Loucy (cell line): ENCODE data around the gene KCNK7.

Experiments
- H2AFZ ChIP-seq: fragments of 200-600 bp; sonication (generic); 2 replicates; pipeline ENCODE4 v1.6.0; 2016; ENCODE audit warnings: antibody characterized with exemption, mild to moderate bottlenecking, low read length, moderate library complexity
- H3F3A ChIP-seq: fragments of 200-600 bp; 2 replicates; pipeline ENCODE4 v1.6.0; 2016; ENCODE audit warnings: antibody characterized with exemption, low read depth, mild to moderate bottlenecking
- H3K27me3 ChIP-seq: fragments of 200-600 bp; sonication (generic); 2 replicates; pipeline ENCODE4 v1.6.1; 2014; ENCODE audit warnings: low read length, mild to moderate bottlenecking; ENCODE audit not compliant: insufficient read depth, poor library complexity, severe bottlenecking
- H3K36me3 ChIP-seq: fragments of 200-600 bp; sonication (generic); 2 replicates; pipeline ENCODE4 v1.6.1; 2016; ENCODE audit warnings: low read length; ENCODE audit not compliant: insufficient read depth
- H3K4me1 ChIP-seq: fragments of 200-600 bp; sonication (generic); 2 replicates; pipeline ENCODE4 v1.5.1; 2014; ENCODE audit warnings: low read length, mild to moderate bottlenecking; ENCODE audit not compliant: insufficient read depth, poor library complexity, severe bottlenecking
- H3K4me2 ChIP-seq: fragments of 200-600 bp; sonication (generic); 2 replicates; pipeline ENCODE4 v1.6.0; 2014; ENCODE audit warnings: antibody characterized with exemption, low read length, low read depth, mild to moderate bottlenecking; ENCODE audit not compliant: poor library complexity, severe bottlenecking
- H3K4me3 ChIP-seq: fragments of 200-600 bp; sonication (generic); 2 replicates; pipeline ENCODE4 v1.5.1; 2014; ENCODE audit warnings: low read length, mild to moderate bottlenecking, mixed read lengths; ENCODE audit not compliant: poor library complexity, severe bottlenecking
- H3K79me2 ChIP-seq: fragments of 200-600 bp; sonication (generic); 2 replicates; pipeline ENCODE4 v1.6.1; 2014; ENCODE audit warnings: low read length; ENCODE audit not compliant: insufficient read depth
- H3K9ac ChIP-seq: fragments of 200-600 bp; sonication (generic); 2 replicates; pipeline ENCODE4 v1.6.0; 2014; ENCODE audit warnings: mild to moderate bottlenecking, low read depth, low read length, moderate library complexity; ENCODE audit not compliant: poor library complexity, severe bottlenecking
- H3K9me2 ChIP-seq: fragments of 200-600 bp; sonication (generic); replicated peaks from 2 replicates; pipeline ENCODE4 v1.6.1; 2016; ENCODE audit warnings: low read depth, low read length, mixed read lengths
- H3K9me3 ChIP-seq: fragments of 200-600 bp; sonication (generic); 2 replicates; pipeline ENCODE4 v1.6.1; 2014; ENCODE audit warnings: mild to moderate bottlenecking, antibody characterized with exemption, low read length, low read depth; ENCODE audit not compliant: insufficient read depth
- H4K20me1 ChIP-seq: fragments of 200-600 bp; sonication (generic); 2 replicates; pipeline ENCODE4 v1.6.0; 2014; ENCODE audit warnings: antibody characterized with exemption, low read length, mild to moderate bottlenecking; ENCODE audit not compliant: insufficient read depth, poor library complexity, severe bottlenecking
- EZH2phosphoT487 ChIP-seq: fragments of 200-600 bp; IDR thresholded peaks from 2 replicates; pipeline ENCODE4 v1.6.1; 2018; ENCODE audit warnings: antibody characterized with exemption, mild to moderate bottlenecking, moderate library complexity, borderline replicate concordance
- TF ChIP-seq, protein P1 (sequence below): fragments of 200-600 bp; sonication (generic); conservative IDR thresholded peaks from 2 replicates; pipeline ENCODE4 v1.5.1; 2014; ENCODE audit warnings: mild to moderate bottlenecking, antibody characterized with exemption, low read length

The KCNK7 gene

DNA sequence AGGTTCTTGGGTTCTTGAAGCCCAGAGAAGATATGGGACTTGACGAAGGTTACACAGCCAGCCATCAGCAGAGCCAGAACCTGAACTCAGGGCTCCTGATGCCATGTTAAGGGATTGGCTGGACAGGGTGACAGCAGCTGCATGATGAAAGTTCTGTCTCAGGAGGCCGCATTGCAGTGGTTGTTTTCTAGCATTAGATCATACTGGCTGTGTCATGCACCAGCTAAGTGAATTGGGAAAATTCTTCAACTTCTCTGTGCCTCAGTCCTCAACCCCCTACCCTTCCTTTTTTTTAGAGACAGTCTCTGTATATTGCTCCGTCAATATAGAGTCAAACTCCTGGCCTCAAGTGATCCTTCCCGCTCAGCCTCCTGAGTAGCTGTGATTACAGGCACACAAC lies 32.0 kb downstream of the KCNK7 start:
- Histone ChIP-seq H3K36me3 (no peaks in the 10 kb centered on the region), H3K9me3 (no peaks in the 10 kb centered on the region), H3K4me1 (peaks cover 18% of the 10 kb centered on the region), H3K79me2 (peaks cover 11% of the 10 kb centered on the region; the same call in 1 of the 2 replicates), H3K4me2 (no peak overlapping the region), H3K27me3 (no peaks in the 10 kb centered on the region), H3K4me3 (no peak overlapping the region), H3K9ac (no peak overlapping the region), H2AFZ (no peak overlapping the region), H4K20me1 (peaks cover under 1% of the 10 kb centered on the region), H3K9me2 (no peaks in the 10 kb centered on the region), H3F3A (no peaks in the 10 kb centered on the region)
- TF ChIP-seq EZH2phosphoT487, result no peak
- TF ChIP-seq, protein P1, sequence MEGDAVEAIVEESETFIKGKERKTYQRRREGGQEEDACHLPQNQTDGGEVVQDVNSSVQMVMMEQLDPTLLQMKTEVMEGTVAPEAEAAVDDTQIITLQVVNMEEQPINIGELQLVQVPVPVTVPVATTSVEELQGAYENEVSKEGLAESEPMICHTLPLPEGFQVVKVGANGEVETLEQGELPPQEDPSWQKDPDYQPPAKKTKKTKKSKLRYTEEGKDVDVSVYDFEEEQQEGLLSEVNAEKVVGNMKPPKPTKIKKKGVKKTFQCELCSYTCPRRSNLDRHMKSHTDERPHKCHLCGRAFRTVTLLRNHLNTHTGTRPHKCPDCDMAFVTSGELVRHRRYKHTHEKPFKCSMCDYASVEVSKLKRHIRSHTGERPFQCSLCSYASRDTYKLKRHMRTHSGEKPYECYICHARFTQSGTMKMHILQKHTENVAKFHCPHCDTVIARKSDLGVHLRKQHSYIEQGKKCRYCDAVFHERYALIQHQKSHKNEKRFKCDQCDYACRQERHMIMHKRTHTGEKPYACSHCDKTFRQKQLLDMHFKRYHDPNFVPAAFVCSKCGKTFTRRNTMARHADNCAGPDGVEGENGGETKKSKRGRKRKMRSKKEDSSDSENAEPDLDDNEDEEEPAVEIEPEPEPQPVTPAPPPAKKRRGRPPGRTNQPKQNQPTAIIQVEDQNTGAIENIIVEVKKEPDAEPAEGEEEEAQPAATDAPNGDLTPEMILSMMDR, result no peak

DNA sequence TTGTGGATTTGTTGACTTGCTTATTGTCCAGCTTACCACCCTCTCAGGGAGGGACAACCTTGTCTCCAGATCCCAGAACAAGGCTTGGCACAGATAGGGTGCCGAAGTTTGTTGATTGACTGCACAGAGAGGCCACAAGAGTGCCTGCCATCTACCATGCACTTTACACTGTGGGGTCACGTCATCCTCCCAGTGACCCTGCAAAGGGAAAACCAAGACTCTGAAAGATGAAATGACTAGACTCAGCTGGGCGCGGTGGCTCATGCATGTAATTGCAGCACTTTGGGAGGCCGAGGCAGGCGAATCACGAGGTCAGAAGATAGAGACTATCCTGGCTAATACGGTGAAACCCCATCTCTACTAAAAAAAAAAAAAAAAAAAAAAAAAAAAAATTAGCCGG lies 32.8 kb downstream of the KCNK7 start:
- Histone ChIP-seq H3K27me3 (no peaks in the 10 kb centered on the region), H3F3A (no peaks in the 10 kb centered on the region), H3K9me3 (no peaks in the 10 kb centered on the region), H4K20me1 (no peaks in the 10 kb centered on the region), H3K4me1 (peaks cover 18% of the 10 kb centered on the region), H3K4me3 (no peak overlapping the region), H3K4me2 (no peak overlapping the region), H2AFZ (no peak overlapping the region), H3K79me2 (peaks cover 2% of the 10 kb centered on the region; the same call in 1 of the 2 replicates), H3K9me2 (no peaks in the 10 kb centered on the region), H3K36me3 (no peaks in the 10 kb centered on the region), H3K9ac (no peak overlapping the region)
- TF ChIP-seq EZH2phosphoT487, result no peak
- TF ChIP-seq, protein P1, result no peak

DNA sequence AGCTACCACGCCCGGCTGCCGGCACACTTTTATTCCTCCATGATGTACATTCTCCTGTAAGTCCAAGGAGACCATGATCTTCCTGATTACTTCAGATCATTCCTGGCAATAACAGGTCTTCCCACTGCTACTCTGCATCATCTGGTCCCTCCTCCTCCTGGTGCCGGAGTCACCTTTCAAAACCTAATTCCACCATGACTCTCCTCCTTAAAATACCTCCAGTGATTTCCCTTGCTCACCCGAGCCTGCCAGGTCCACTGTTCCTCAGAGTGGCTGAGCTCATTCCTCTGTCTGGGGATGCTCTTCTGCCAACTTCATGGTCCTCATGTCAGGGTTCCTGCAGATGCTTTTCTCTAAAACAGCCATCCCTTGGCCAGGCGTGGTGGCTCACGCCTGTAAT lies 33.6 kb downstream of the KCNK7 start:
- Histone ChIP-seq H4K20me1 (no peaks in the 10 kb centered on the region), H3K4me3 (no peak overlapping the region), H3K4me2 (no peak overlapping the region), H3K4me1 (peaks cover 18% of the 10 kb centered on the region), H3F3A (no peaks in the 10 kb centered on the region), H3K9me3 (no peaks in the 10 kb centered on the region), H3K9ac (no peak overlapping the region), H3K9me2 (no peaks in the 10 kb centered on the region), H2AFZ (no peak overlapping the region), H3K79me2 (no peaks in the 10 kb centered on the region), H3K27me3 (no peaks in the 10 kb centered on the region), H3K36me3 (no peaks in the 10 kb centered on the region)
- TF ChIP-seq, protein P1, result no peak
